ENCODE measurements around the gene GABRB3. TPM values are rescaled to one million over a fixed set of nuclear protein-coding genes. Genes with fewer than 3 reads are reported as not detected.

The GABRB3 gene
- total RNA-seq, 2 donors from 2014 or later, result 0.72 to 1.1 TPM

GRCh38 chr15:26736502-26737248 lies 36.2 kb downstream of the GABRB3 start:
- H3K27me3 ChIP-seq, result no peaks in the 10 kb centered on the region
- no peak overlapping the region for H3K4me3 ChIP-seq
- H3K27ac ChIP-seq, result no peak overlapping the region
- no peak for DNase-seq
- no peak for TF ChIP-seq CTCF (IDR thresholded peaks at IDR 0.05)
- no peak overlapping the region for H3K9ac ChIP-seq (ENCODE audit: low read depth in 2 of 2, low read length in 2 of 2)
- intact Hi-C loops (cut with DNase I), result no loop called here
- no peaks in the 10 kb centered on the region for H3K4me1 ChIP-seq
- H3K9me3 ChIP-seq, result no peaks in the 10 kb centered on the region
- no peaks in the 10 kb centered on the region for H3K36me3 ChIP-seq

- H3K27ac ChIP-seq, result no peak overlapping the region
- no peaks in the 10 kb centered on the region for H3K4me1 ChIP-seq
- no peak overlapping the region for H3K4me3 ChIP-seq
- DNase-seq, result no peak
- H3K27me3 ChIP-seq, result no peaks in the 10 kb centered on the region
- no peaks in the 10 kb centered on the region for H3K9me3 ChIP-seq
- TF ChIP-seq CTCF (IDR thresholded peaks at IDR 0.05), result no peak
- no peaks in the 10 kb centered on the region for H3K36me3 ChIP-seq
- H3K9ac ChIP-seq (ENCODE audit: low read depth in 2 of 2, low read length in 2 of 2), result no peak overlapping the region
- intact Hi-C loops (cut with DNase I), result no loop called here
These were observed 40.9 kb downstream of the GABRB3 start for GRCh38 chr15:26731965-26732364.

- no peaks in the 10 kb centered on the region for H3K27me3 ChIP-seq
- intact Hi-C loops (cut with DNase I), result no loop called here
- no peak overlapping the region for H3K27ac ChIP-seq
- no peak for DNase-seq
- no peak overlapping the region for H3K4me3 ChIP-seq
- TF ChIP-seq CTCF (IDR thresholded peaks at IDR 0.05), result no peak
- no peak overlapping the region for H3K9ac ChIP-seq (ENCODE audit: low read depth in 2 of 2, low read length in 2 of 2)
- no peaks in the 10 kb centered on the region for H3K4me1 ChIP-seq
- H3K9me3 ChIP-seq, result no peaks in the 10 kb centered on the region
- H3K36me3 ChIP-seq, result no peaks in the 10 kb centered on the region
These were observed 43.3 kb downstream of the GABRB3 start for GRCh38 chr15:26729581-26729980.

GRCh38 chr15:26729030-26729429 lies 43.8 kb downstream of the GABRB3 start:
- no peak for TF ChIP-seq CTCF (IDR thresholded peaks at IDR 0.05)
- H3K9me3 ChIP-seq, result no peaks in the 10 kb centered on the region
- intact Hi-C loops (cut with DNase I), result no loop called here
- H3K27me3 ChIP-seq, result no peaks in the 10 kb centered on the region
- H3K4me3 ChIP-seq, result no peak overlapping the region
- DNase-seq, result no peak
- no peaks in the 10 kb centered on the region for H3K4me1 ChIP-seq
- no peak overlapping the region for H3K27ac ChIP-seq
- no peak overlapping the region for H3K9ac ChIP-seq (ENCODE audit: low read depth in 2 of 2, low read length in 2 of 2)
- H3K36me3 ChIP-seq, result no peaks in the 10 kb centered on the region

GRCh38 chr15:26724381-26725150 lies 48.3 kb downstream of the GABRB3 start:
- intact Hi-C loops (cut with DNase I), result no loop called here
- H3K27ac ChIP-seq, result no peak overlapping the region
- no peaks in the 10 kb centered on the region for H3K27me3 ChIP-seq
- no peak overlapping the region for H3K4me3 ChIP-seq
- no peak for TF ChIP-seq CTCF (IDR thresholded peaks at IDR 0.05)
- DNase-seq, result no peak
- H3K36me3 ChIP-seq, result no peaks in the 10 kb centered on the region
- H3K9me3 ChIP-seq, result no peaks in the 10 kb centered on the region
- no peak overlapping the region for H3K9ac ChIP-seq (ENCODE audit: low read depth in 2 of 2, low read length in 2 of 2)
- no peaks in the 10 kb centered on the region for H3K4me1 ChIP-seq
